HepG2 (cell line): Measurements from ENCODE around the gene NECTIN3. TPM values are rescaled to one million over a fixed set of nuclear protein-coding genes. Genes with fewer than 3 reads are reported as not detected.

Experiments used
- ATAC-seq: fragments of 200-7000 bp; cut with Tn5 transposase; 3 replicates; pipeline ENCODE4 v1.9.1; 2020; ENCODE audit warnings: mild to moderate bottlenecking, moderate library complexity
- BruUV-seq: library from RNA; stranded (reverse); fragments of 400-500 nt; replicated peaks from 2 replicates; lab custom pipeline; 2021; lab: Mats Ljungman, UMichigan
- CTCF ChIA-PET: fragments of 300-600 bp; formaldehyde crosslinking; extraction: SDS; loops from one replicate; lab custom pipeline; 2021; ENCODE audit warnings: low total read pairs, inconsistent platforms, low intra/inter-chr PET ratio; lab: Yijun Ruan, JAX
- POLR2A ChIA-PET: fragments of 350-600 bp; sonication (Branson Sonifier 250); formaldehyde crosslinking; loops from one replicate; lab custom pipeline; 2020; ENCODE audit warnings: antibody characterized with exemption, inconsistent platforms; lab: Yijun Ruan, JAX
- DNase-seq: peaks from one replicate; pipeline ENCODE4 v3.0.0-alpha.2; 2015; ENCODE audit warnings: low spot score
- FAIRE-seq: peaks from 3 replicates; lab custom pipeline; 2011; peaks lifted over from hg19 to GRCh38; lab: Jason Lieb, UNC
- H2AFZ ChIP-seq: one replicate; pipeline ENCODE4 v1.6.1; 2011; ENCODE audit warnings: low read length, inconsistent platforms
- H3K27ac ChIP-seq: fragments of 300-600 bp; 3 replicates; pipeline ENCODE4 v1.8.0; 2011; ENCODE audit warnings: mixed run types, mild to moderate bottlenecking, mixed read lengths, low read length, inconsistent platforms; ENCODE audit not compliant: insufficient read depth; ENCODE audit errors: extremely low read length
- H3K27me3 ChIP-seq, 2 experiments: fragments of 200-600 bp in 1 of 2; 2 replicates in 1 of 2; 3 replicates in 1 of 2; pipeline versions ENCODE4 v1.6.0 to v1.8.0; 2011; ENCODE audit warnings: low read length in 2 of 2, mild to moderate bottlenecking in 2 of 2, moderate library complexity in 2 of 2, inconsistent platforms in 1 of 2; ENCODE audit not compliant: insufficient read depth in 2 of 2, control insufficient read depth in 1 of 2
- H3K36me3 ChIP-seq, 2 experiments: fragments of 200-600 bp in 1 of 2; replicated peaks in 1 of 2; 2 replicates in 1 of 2; 3 replicates in 1 of 2; pipeline versions ENCODE4 v1.5.1 to v1.8.0; 2011; ENCODE audit warnings: low read length in 2 of 2, inconsistent platforms in 1 of 2; ENCODE audit not compliant: insufficient read depth in 2 of 2, control insufficient read depth in 1 of 2
- H3K4me1 ChIP-seq: 2 replicates; pipeline ENCODE4 v1.5.1; 2012; ENCODE audit warnings: low read length, inconsistent platforms; ENCODE audit not compliant: insufficient read depth
- H3K4me2 ChIP-seq: 2 replicates; pipeline ENCODE4 v1.6.0; 2011; ENCODE audit warnings: low read depth, low read length, inconsistent platforms
- H3K4me3 ChIP-seq, 3 experiments: fragments of 200-600 bp in 1 of 3; sonication (generic), shearing (Covaris generic) in 1 of 3; replicated peaks in 1 of 3; 2 replicates each; pipeline ENCODE4 v1.5.1; 2011 to 2016; ENCODE audit warnings: low read length in 3 of 3, inconsistent platforms in 2 of 3, low read depth in 2 of 3, mild to moderate bottlenecking in 2 of 3, control low read depth in 1 of 3, mixed read lengths in 1 of 3; ENCODE audit not compliant: insufficient read depth in 1 of 3
- H3K79me2 ChIP-seq: one replicate; pipeline ENCODE4 v1.6.1; 2011; ENCODE audit warnings: low read length, inconsistent platforms; ENCODE audit not compliant: insufficient read depth
- H3K9ac ChIP-seq: 2 replicates; pipeline ENCODE4 v1.6.0; 2011; ENCODE audit warnings: mild to moderate bottlenecking, low read depth, low read length, inconsistent platforms; ENCODE audit not compliant: insufficient read depth
- H3K9me3 ChIP-seq: 2 replicates; pipeline ENCODE4 v1.5.1; 2012; ENCODE audit warnings: mild to moderate bottlenecking, low read length
- H4K20me1 ChIP-seq: 2 replicates; pipeline ENCODE4 v1.6.0; 2011; ENCODE audit warnings: inconsistent platforms, mild to moderate bottlenecking, low read length, moderate library complexity; ENCODE audit not compliant: insufficient read depth
- HNF1B ChIP-seq: sonication (generic); formaldehyde crosslinking; IDR thresholded peaks from 2 replicates; pipeline ENCODE4 v1.5.1; 2020; ENCODE audit warnings: mild to moderate bottlenecking, moderate library complexity, missing genetic modification reagents
- NCOA2 ChIP-seq: sonication (generic); formaldehyde crosslinking; IDR thresholded peaks from 2 replicates; pipeline ENCODE4 v1.8.0; 2022; ENCODE audit warnings: inconsistent platforms
- NFIB ChIP-seq: sonication (generic); formaldehyde crosslinking; IDR thresholded peaks from 2 replicates; pipeline ENCODE4 v1.9.0; 2021; ENCODE audit warnings: missing genetic modification reagents, mild to moderate bottlenecking, borderline replicate concordance
- TBL1XR1 ChIP-seq: fragments of 150-350 bp; IDR thresholded peaks from 2 replicates; pipeline ENCODE4 v1.6.1; 2014; ENCODE audit warnings: borderline replicate concordance, low read length; ENCODE audit not compliant: partially characterized antibody
- ZBED4 ChIP-seq: sonication (generic); formaldehyde crosslinking; IDR thresholded peaks from 2 replicates; pipeline ENCODE4 v1.4.0; 2020; ENCODE audit warnings: missing genetic modification reagents, borderline replicate concordance
- ZIK1 ChIP-seq: sonication (generic); formaldehyde crosslinking; IDR thresholded peaks from 2 replicates; pipeline ENCODE4 v1.5.0; 2020; ENCODE audit warnings: mild to moderate bottlenecking, low read depth, missing genetic modification reagents, borderline replicate concordance
- ZNF468 ChIP-seq: sonication (generic); formaldehyde crosslinking; IDR thresholded peaks from 2 replicates; pipeline ENCODE4 v1.8.0; 2022; ENCODE audit warnings: mild to moderate bottlenecking, moderate library complexity, missing genetic modification reagents
- whole genome bisulfite sequencing: methylation state at CpG from one replicate; pipeline ENCODE4 v1.1.6; 2017; ENCODE audit warnings: low lambda C conversion rate; 5-methylcytosine and 5-hydroxymethylcytosine counted together
- in situ Hi-C: cut with HindIII; loops from 2 replicates; pipeline ENCODE4 v1.10.0; 2017; ENCODE audit warnings: low pct_unique_long_range_greater_than_20kb; ENCODE audit not compliant: extremely low pct_ligation_motif_present
- intact Hi-C: fragments of 100-400 bp; cut with micrococcal nuclease; formaldehyde crosslinking; loops from one replicate; pipeline ENCODE4 v1.10.0; 2022; ENCODE audit not compliant: unreplicated experiment
- polyA plus RNA-seq, 8 experiments: library from polyadenylated mRNA; depleted of rRNA in 3 of 8; stranded (reverse) in 7 of 8; unstranded in 1 of 8; fragments of >200 nt; fragmentation: Illumina TruSeq in 4 of 8; extraction: Trizol in 4 of 8; gene quantifications; 2 replicates each; pipeline versions ENCODE4 v1.2.1 to v1.2.3, GENCODE V29; 2011 to 2016; ENCODE audit warnings: low read depth in 4 of 8, missing spikeins in 1 of 8, mixed read lengths in 1 of 8; ENCODE audit not compliant: insufficient read depth in 1 of 8
- total RNA-seq, 5 experiments: library from RNA; depleted of rRNA; stranded (reverse); fragments of >200 nt; fragmentation: Illumina TruSeq; extraction: Trizol; gene quantifications; 2 replicates each; pipeline ENCODE4 v1.2.3, GENCODE V29; 2016; ENCODE audit warnings: low read depth in 1 of 5
- TF ChIP-seq, protein P1 (sequence below): IDR thresholded peaks from 2 replicates; pipeline ENCODE4 v1.6.1; 2016; ENCODE audit warnings: low read depth, missing genetic modification reagents, missing compliant biosample characterization
- TF ChIP-seq, protein P2 (sequence below): sonication (generic); formaldehyde crosslinking; IDR thresholded peaks from 2 replicates; pipeline ENCODE4 v1.5.1; 2020; ENCODE audit warnings: mild to moderate bottlenecking, missing genetic modification reagents, moderate library complexity

NECTIN3 gene
- total and polyA plus RNA-seq, 2 of the 13 experiments (the other 11 are each of a cell fraction or from before 2014, with no cell fraction given), result 10.4 to 45.1 TPM

DNA sequence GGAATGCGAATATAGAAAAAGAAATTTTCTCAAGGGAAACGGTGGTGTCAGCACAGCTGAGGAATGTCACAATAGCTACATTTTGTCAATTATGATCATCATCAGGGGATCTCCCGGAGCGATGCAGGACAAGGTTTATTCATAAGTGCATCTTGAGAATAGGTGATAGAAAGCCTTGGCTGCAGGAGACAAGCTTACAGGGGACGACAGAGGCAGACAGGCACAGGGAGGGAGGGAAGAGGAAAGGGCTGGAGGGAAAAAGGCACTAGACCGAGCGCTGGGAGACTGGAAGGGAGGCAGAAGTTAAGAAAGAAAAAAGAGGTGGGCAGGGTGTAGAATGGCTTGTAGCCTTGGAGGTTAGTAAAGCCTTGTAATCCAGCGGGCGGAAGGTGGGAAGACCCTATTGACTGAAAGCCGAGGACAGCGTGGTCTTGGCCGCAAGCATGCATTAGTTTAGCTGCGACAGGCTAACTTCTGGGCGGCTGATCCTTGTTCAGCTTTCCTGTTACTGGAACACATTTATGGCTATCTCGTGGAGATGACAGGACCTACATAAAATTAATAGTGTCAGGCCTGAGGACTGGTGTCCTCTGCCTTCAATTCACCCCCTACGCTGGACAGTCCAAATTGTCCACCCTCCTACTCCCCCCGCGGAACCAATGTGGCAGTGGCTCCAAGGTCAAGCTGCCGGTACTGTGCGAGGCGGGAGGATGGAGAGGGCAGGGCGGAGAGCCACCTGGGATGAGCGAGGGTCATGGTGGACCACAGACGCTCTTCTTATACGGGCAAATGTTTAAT lies 1.4 kb upstream of the NECTIN3 start:
- Histone ChIP-seq H3K79me2 (peaks cover 31% of the 10 kb centered on the region), H3K4me3 (peak overlapping the region; percentile 96 to 97 (median 96)), H3K9me3 (no peaks in the 10 kb centered on the region), H3K4me2 (peak overlapping the region; percentile 97), H2AFZ (no peak overlapping the region), H3K36me3 (no peaks in the 10 kb centered on the region), H3K4me1 (peaks cover 48% of the 10 kb centered on the region), H3K27me3 (no peaks in the 10 kb centered on the region; a peak in 1 of 5 replicates), H3K9ac (peak overlapping the region; percentile 88), H3K27ac (peak overlapping the region; percentile 89), H4K20me1 (peaks cover 3% of the 10 kb centered on the region; the same call in 1 of the 2 replicates)
- 12% methylated on average over 23 of the region's 25 CpGs for WGBS
- ChIA-PET POLR2A (interaction anchor here (1.4 kb wide), 1 partner anchor 297 kb away, joined by 7 read pairs; no protein-coding TSS in a partner anchor), CTCF (no interaction called here)
- FAIRE-seq (no peak), ATAC-seq (peak; percentile 15), DNase-seq (no peak)
- no TSS peak for BruUV-seq
- in situ Hi-C loops (loop anchor here (10.0 kb wide), 1 partner anchor 125 kb away; no protein-coding TSS in a partner anchor), intact Hi-C loops (loop anchor here (2.0 to 5.0 kb wide), 3 partner anchors 58 to 188 kb away; no protein-coding TSS in a partner anchor)
- no peak for TF ChIP-seq ZIK1 (CRISPR knock-in tag)
- no peak for TF ChIP-seq ZNF468 (CRISPR knock-in tag)
- no peak for TF ChIP-seq HNF1B
- TF ChIP-seq NCOA2 (CRISPR knock-in tag), result no peak
- no peak for TF ChIP-seq NFIB (CRISPR knock-in tag)
- TF ChIP-seq TBL1XR1, result no peak
- no peak for TF ChIP-seq ZBED4 (CRISPR knock-in tag)
- TF ChIP-seq, protein P1, sequence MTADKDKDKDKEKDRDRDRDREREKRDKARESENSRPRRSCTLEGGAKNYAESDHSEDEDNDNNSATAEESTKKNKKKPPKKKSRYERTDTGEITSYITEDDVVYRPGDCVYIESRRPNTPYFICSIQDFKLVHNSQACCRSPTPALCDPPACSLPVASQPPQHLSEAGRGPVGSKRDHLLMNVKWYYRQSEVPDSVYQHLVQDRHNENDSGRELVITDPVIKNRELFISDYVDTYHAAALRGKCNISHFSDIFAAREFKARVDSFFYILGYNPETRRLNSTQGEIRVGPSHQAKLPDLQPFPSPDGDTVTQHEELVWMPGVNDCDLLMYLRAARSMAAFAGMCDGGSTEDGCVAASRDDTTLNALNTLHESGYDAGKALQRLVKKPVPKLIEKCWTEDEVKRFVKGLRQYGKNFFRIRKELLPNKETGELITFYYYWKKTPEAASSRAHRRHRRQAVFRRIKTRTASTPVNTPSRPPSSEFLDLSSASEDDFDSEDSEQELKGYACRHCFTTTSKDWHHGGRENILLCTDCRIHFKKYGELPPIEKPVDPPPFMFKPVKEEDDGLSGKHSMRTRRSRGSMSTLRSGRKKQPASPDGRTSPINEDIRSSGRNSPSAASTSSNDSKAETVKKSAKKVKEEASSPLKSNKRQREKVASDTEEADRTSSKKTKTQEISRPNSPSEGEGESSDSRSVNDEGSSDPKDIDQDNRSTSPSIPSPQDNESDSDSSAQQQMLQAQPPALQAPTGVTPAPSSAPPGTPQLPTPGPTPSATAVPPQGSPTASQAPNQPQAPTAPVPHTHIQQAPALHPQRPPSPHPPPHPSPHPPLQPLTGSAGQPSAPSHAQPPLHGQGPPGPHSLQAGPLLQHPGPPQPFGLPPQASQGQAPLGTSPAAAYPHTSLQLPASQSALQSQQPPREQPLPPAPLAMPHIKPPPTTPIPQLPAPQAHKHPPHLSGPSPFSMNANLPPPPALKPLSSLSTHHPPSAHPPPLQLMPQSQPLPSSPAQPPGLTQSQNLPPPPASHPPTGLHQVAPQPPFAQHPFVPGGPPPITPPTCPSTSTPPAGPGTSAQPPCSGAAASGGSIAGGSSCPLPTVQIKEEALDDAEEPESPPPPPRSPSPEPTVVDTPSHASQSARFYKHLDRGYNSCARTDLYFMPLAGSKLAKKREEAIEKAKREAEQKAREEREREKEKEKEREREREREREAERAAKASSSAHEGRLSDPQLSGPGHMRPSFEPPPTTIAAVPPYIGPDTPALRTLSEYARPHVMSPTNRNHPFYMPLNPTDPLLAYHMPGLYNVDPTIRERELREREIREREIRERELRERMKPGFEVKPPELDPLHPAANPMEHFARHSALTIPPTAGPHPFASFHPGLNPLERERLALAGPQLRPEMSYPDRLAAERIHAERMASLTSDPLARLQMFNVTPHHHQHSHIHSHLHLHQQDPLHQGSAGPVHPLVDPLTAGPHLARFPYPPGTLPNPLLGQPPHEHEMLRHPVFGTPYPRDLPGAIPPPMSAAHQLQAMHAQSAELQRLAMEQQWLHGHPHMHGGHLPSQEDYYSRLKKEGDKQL (CRISPR knock-in tag), result no peak
- TF ChIP-seq, protein P2, sequence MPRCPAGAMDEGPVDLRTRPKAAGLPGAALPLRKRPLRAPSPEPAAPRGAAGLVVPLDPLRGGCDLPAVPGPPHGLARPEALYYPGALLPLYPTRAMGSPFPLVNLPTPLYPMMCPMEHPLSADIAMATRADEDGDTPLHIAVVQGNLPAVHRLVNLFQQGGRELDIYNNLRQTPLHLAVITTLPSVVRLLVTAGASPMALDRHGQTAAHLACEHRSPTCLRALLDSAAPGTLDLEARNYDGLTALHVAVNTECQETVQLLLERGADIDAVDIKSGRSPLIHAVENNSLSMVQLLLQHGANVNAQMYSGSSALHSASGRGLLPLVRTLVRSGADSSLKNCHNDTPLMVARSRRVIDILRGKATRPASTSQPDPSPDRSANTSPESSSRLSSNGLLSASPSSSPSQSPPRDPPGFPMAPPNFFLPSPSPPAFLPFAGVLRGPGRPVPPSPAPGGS (CRISPR knock-in tag), result no peak
